ENCODE data around the gene ALDH3B2.

DNA sequence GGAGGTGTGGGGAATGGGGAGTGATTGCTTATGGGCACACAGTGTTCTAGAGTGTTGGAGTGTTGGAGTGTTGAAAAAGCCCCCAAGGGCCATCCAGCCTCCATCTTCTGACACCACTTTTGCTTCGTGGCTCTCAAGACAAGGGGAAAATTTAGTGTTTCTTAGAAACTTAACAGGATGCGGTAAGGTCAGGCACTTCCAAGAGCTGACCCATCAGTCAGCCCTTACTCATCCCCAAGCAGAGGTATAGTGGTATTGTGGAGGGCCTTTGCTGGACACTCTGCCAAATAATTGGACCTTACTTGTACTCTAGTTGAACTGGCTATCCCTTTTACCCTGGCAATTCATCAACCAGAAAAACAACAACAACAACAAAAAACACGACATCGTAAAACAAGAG, 14.8 kb upstream of the ALDH3B2 start:
- TF ChIP-seq POLR2AphosphoS5 (IDR thresholded peaks at IDR 0.05; ENCODE audit: low read depth, low read length) (no peak), POLR2A (IDR thresholded peaks at IDR 0.05; ENCODE audit: low read depth, low read length) (no peak), TAF1 (IDR thresholded peaks at IDR 0.05; ENCODE audit: borderline replicate concordance, low read depth, low read length) (no peak)

Measured in GM12892 (cell line).